HepG2 (cell line): Measurements from ENCODE around the gene DLST. TPM values are rescaled to one million over a fixed set of nuclear protein-coding genes. Genes with fewer than 3 reads are reported as not detected.

ENCODE experiments used
- ATRX ChIP-seq: sonication (generic); formaldehyde crosslinking; IDR thresholded peaks from 2 replicates; pipeline ENCODE4 v1.4.0; 2020; ENCODE audit warnings: missing genetic modification reagents, borderline replicate concordance
- FOXJ3 ChIP-seq: sonication (generic); formaldehyde crosslinking; IDR thresholded peaks from 2 replicates; pipeline ENCODE4 v1.4.0; 2020; ENCODE audit warnings: missing genetic modification reagents, mild to moderate bottlenecking, borderline replicate concordance
- HES4 ChIP-seq: sonication (generic); formaldehyde crosslinking; IDR thresholded peaks from 2 replicates; pipeline ENCODE4 v1.9.0; 2021; ENCODE audit warnings: mild to moderate bottlenecking, missing genetic modification reagents, borderline replicate concordance
- KDM6A ChIP-seq: IDR thresholded peaks from 2 replicates; pipeline ENCODE4 v1.6.1; 2016; ENCODE audit warnings: low read depth
- MLLT10 ChIP-seq: sonication (generic); formaldehyde crosslinking; IDR thresholded peaks from 2 replicates; pipeline ENCODE4 v1.4.0; 2020; ENCODE audit warnings: missing genetic modification reagents
- POGK ChIP-seq: sonication (generic); formaldehyde crosslinking; conservative IDR thresholded peaks from 2 replicates; pipeline ENCODE4 v1.8.0; 2022; ENCODE audit warnings: mild to moderate bottlenecking, moderate library complexity, missing genetic modification reagents
- PRMT3 ChIP-seq: sonication (generic); formaldehyde crosslinking; IDR thresholded peaks from 2 replicates; pipeline ENCODE4 v1.8.1; 2022; ENCODE audit warnings: low read depth, mild to moderate bottlenecking, moderate library complexity, missing genetic modification reagents, borderline replicate concordance
- PTBP1 ChIP-seq: fragments of 200-400 bp; formaldehyde crosslinking; IDR thresholded peaks from 2 replicates; pipeline ENCODE4 v1.6.1; 2018; ENCODE audit warnings: low read length, low read depth; ENCODE audit not compliant: poor library complexity, severe bottlenecking
- SALL1 ChIP-seq: sonication (generic); formaldehyde crosslinking; IDR thresholded peaks from 2 replicates; pipeline ENCODE4 v1.8.0; 2022; ENCODE audit warnings: mild to moderate bottlenecking, missing genetic modification reagents
- SAP130 ChIP-seq: IDR thresholded peaks from 2 replicates; pipeline ENCODE4 v1.6.1; 2016; ENCODE audit warnings: low read depth
- SP1 ChIP-seq, 2 experiments: fragments of 450-650 bp in 1 of 2; sonication (generic) in 1 of 2; formaldehyde crosslinking in 1 of 2; IDR thresholded peaks; 2 replicates each; pipeline versions ENCODE4 v1.4.0 to v1.6.1; 2016 to 2020; ENCODE audit warnings: missing genetic modification reagents in 1 of 2
- SRF ChIP-seq: IDR thresholded peaks from 2 replicates; pipeline ENCODE4 v1.6.1; 2011; ENCODE audit warnings: mild to moderate bottlenecking, low read depth, low read length, moderate library complexity
- SRY ChIP-seq: sonication (generic); formaldehyde crosslinking; IDR thresholded peaks from 2 replicates; pipeline ENCODE4 v1.8.0; 2022; ENCODE audit warnings: mild to moderate bottlenecking, missing genetic modification reagents
- TAF1 ChIP-seq: sonication (generic); formaldehyde crosslinking; IDR thresholded peaks from 2 replicates; pipeline ENCODE4 v1.4.0; 2020; ENCODE audit warnings: missing genetic modification reagents
- THYN1 ChIP-seq: sonication (generic); formaldehyde crosslinking; IDR thresholded peaks from 2 replicates; pipeline ENCODE4 v1.8.1; 2023; ENCODE audit warnings: low read depth, mild to moderate bottlenecking, moderate library complexity, missing genetic modification reagents, borderline replicate concordance
- WIZ ChIP-seq: sonication (generic); formaldehyde crosslinking; IDR thresholded peaks from 2 replicates; pipeline ENCODE4 v1.5.1; 2020; ENCODE audit warnings: mild to moderate bottlenecking, missing genetic modification reagents
- XBP1 ChIP-seq: sonication (generic); formaldehyde crosslinking; IDR thresholded peaks from 2 replicates; pipeline ENCODE4 v1.5.0; 2020; ENCODE audit warnings: missing genetic modification reagents
- ZBTB14 ChIP-seq: sonication (generic); formaldehyde crosslinking; IDR thresholded peaks from 2 replicates; pipeline ENCODE4 v1.4.0; 2020; ENCODE audit warnings: missing genetic modification reagents
- ZIK1 ChIP-seq: sonication (generic); formaldehyde crosslinking; IDR thresholded peaks from 2 replicates; pipeline ENCODE4 v1.5.0; 2020; ENCODE audit warnings: mild to moderate bottlenecking, low read depth, missing genetic modification reagents, borderline replicate concordance
- ZNF326 ChIP-seq: sonication (generic); formaldehyde crosslinking; IDR thresholded peaks from 2 replicates; pipeline ENCODE4 v1.4.0; 2020; ENCODE audit warnings: missing genetic modification reagents, borderline replicate concordance
- ZNF503 ChIP-seq: sonication (generic); formaldehyde crosslinking; IDR thresholded peaks from 2 replicates; pipeline ENCODE4 v1.4.0; 2020; ENCODE audit warnings: missing genetic modification reagents
- ZNF569 ChIP-seq: sonication (generic); formaldehyde crosslinking; IDR thresholded peaks from 2 replicates; pipeline ENCODE4 v1.5.0; 2020; ENCODE audit warnings: mild to moderate bottlenecking, missing genetic modification reagents, moderate library complexity, borderline replicate concordance
- ZNF572 ChIP-seq: sonication (generic); formaldehyde crosslinking; IDR thresholded peaks from 2 replicates; pipeline ENCODE4 v1.5.1; 2020; ENCODE audit warnings: mild to moderate bottlenecking, missing genetic modification reagents
- ZNF740 ChIP-seq: sonication (generic); formaldehyde crosslinking; IDR thresholded peaks from 2 replicates; pipeline ENCODE4 v1.4.0; 2020; ENCODE audit warnings: missing genetic modification reagents
- ZNF773 ChIP-seq: sonication (generic); formaldehyde crosslinking; IDR thresholded peaks from 2 replicates; pipeline ENCODE4 v1.4.0; 2020; ENCODE audit warnings: missing genetic modification reagents, borderline replicate concordance
- ZNF879 ChIP-seq: sonication (generic); formaldehyde crosslinking; IDR thresholded peaks from 2 replicates; pipeline ENCODE4 v1.8.1; 2023; ENCODE audit warnings: missing genetic modification reagents
- polyA plus RNA-seq, 8 experiments: library from polyadenylated mRNA; depleted of rRNA in 3 of 8; stranded (reverse) in 7 of 8; unstranded in 1 of 8; fragments of >200 nt; fragmentation: Illumina TruSeq in 4 of 8; extraction: Trizol in 4 of 8; gene quantifications; 2 replicates each; pipeline versions ENCODE4 v1.2.1 to v1.2.3, GENCODE V29; 2011 to 2016; ENCODE audit warnings: low read depth in 4 of 8, missing spikeins in 1 of 8, mixed read lengths in 1 of 8; ENCODE audit not compliant: insufficient read depth in 1 of 8
- total RNA-seq, 5 experiments: library from RNA; depleted of rRNA; stranded (reverse); fragments of >200 nt; fragmentation: Illumina TruSeq; extraction: Trizol; gene quantifications; 2 replicates each; pipeline ENCODE4 v1.2.3, GENCODE V29; 2016; ENCODE audit warnings: low read depth in 1 of 5

Gene DLST
- total and polyA plus RNA-seq, 2 of the 13 experiments (the other 11 are each of a cell fraction or from before 2014, with no cell fraction given) = 56.5 to 94.3 TPM

GRCh38 chr14:74945852-74946658 is 64.3 kb downstream of the DLST start (continued):
- no peak for TF ChIP-seq ATRX (CRISPR knock-in tag)
- TF ChIP-seq PTBP1 = no peak
- no peak for TF ChIP-seq XBP1 (CRISPR knock-in tag)
- no peak for TF ChIP-seq ZNF572 (CRISPR knock-in tag)
- TF ChIP-seq FOXJ3 (CRISPR knock-in tag) = no peak; the same call in 1 of the 2 replicates
- no peak for TF ChIP-seq ZNF879 (CRISPR knock-in tag)
- no peak for TF ChIP-seq ZNF569 (CRISPR knock-in tag)
- no peak for TF ChIP-seq ZNF326 (CRISPR knock-in tag)
- TF ChIP-seq POGK (CRISPR knock-in tag) = 0 out of 2 replicates have a peak, but pooled peaks have one; percentile 45
- TF ChIP-seq ZNF503 (CRISPR knock-in tag) = 0 out of 2 replicates have a peak, but pooled peaks have one; percentile 68
- TF ChIP-seq ZNF773 (CRISPR knock-in tag) = no peak
- TF ChIP-seq SAP130 = no peak; the same call in 1 of the 2 replicates
- no peak for TF ChIP-seq TAF1 (CRISPR knock-in tag)
- TF ChIP-seq KDM6A (CRISPR knock-in tag) = no peak
- TF ChIP-seq SRY (CRISPR knock-in tag) = no peak
- TF ChIP-seq PRMT3 (CRISPR knock-in tag) = no peak
- TF ChIP-seq ZBTB14 (CRISPR knock-in tag) = no peak
- TF ChIP-seq SALL1 = peak; percentile 3; the same call in 1 of the 2 replicates
- no peak for TF ChIP-seq MLLT10 (CRISPR knock-in tag)
- TF ChIP-seq WIZ (CRISPR knock-in tag) = no peak
- TF ChIP-seq SP1 (IDR thresholded peaks at IDR 0.05) = no peak
- TF ChIP-seq SP1 (CRISPR knock-in tag; IDR thresholded peaks at IDR 0.05) = no peak
- TF ChIP-seq HES4 (CRISPR knock-in tag) = no peak
- no peak for TF ChIP-seq ZIK1 (CRISPR knock-in tag)
- no peak for TF ChIP-seq THYN1
- TF ChIP-seq ZNF740 = no peak
- no peak for TF ChIP-seq SRF
